GM21723 (cell line): ENCODE data around the gene SPRY4.
"Not testable (repeated sequence)": the region's sequence is repeated elsewhere in the genome, so short reads cannot be mapped to it uniquely, and the experiment has no call there.

ENCODE experiments used
- ATAC-seq: cut with Tn5 transposase; IDR thresholded peaks from one replicate; pipeline ENCODE4 v1.9.1; 2021; ENCODE audit warnings: mild to moderate bottlenecking, moderate library complexity; ENCODE audit not compliant: unreplicated experiment

Gene SPRY4

GRCh38 chr5:142264084-142264483, 60.7 kb downstream of the SPRY4 start:
- ATAC-seq, result not testable (repeated sequence)

- no peak for ATAC-seq
These were observed 61.5 kb downstream of the SPRY4 start for GRCh38 chr5:142263346-142263745.

- ATAC-seq, result no peak
These were observed 62.1 kb downstream of the SPRY4 start for GRCh38 chr5:142262683-142263082.
